IMR-90 (cell line): Measurements from ENCODE around the gene HDAC8.

Experiments
- CTCF ChIP-seq: conservative IDR thresholded peaks from 2 replicates; pipeline ENCODE4 v1.5.1; 2012; ENCODE audit warnings: mild to moderate bottlenecking, low read depth, low read length, improper control_type of control experiment
- USF2 ChIP-seq: fragments of 150-350 bp; IDR thresholded peaks from 2 replicates; pipeline ENCODE4 v1.6.1; 2017; ENCODE audit warnings: mild to moderate bottlenecking, antibody characterized with exemption, low read length, low read depth

- TF ChIP-seq USF2 (no peak), CTCF (no peak)
Observed at GRCh38 chrX:72466493-72466892, 106.2 kb downstream of the HDAC8 start.
